HUES64 (cell line): ENCODE data around the gene MCM9.

Source experiments
- H3K27ac ChIP-seq: 2 replicates; pipeline ENCODE4 v1.7.0; 2013; ENCODE audit warnings: low read depth, low read length, inconsistent platforms
- H3K27me3 ChIP-seq: 2 replicates; pipeline ENCODE4 v1.6.1; 2013; ENCODE audit warnings: mild to moderate bottlenecking, low read length; ENCODE audit not compliant: insufficient read depth
- H3K36me3 ChIP-seq: 2 replicates; pipeline ENCODE4 v1.6.1; 2013; ENCODE audit warnings: mild to moderate bottlenecking, low read length; ENCODE audit not compliant: insufficient read depth
- H3K4me1 ChIP-seq: 2 replicates; pipeline ENCODE4 v1.6.1; 2013; ENCODE audit warnings: mild to moderate bottlenecking, low read length, moderate library complexity; ENCODE audit not compliant: insufficient read depth
- H3K4me3 ChIP-seq: 2 replicates; pipeline ENCODE4 v1.5.1; 2013; ENCODE audit warnings: mild to moderate bottlenecking, low read length, moderate library complexity
- H3K9ac ChIP-seq: 2 replicates; pipeline ENCODE4 v1.6.1; 2013; ENCODE audit warnings: mild to moderate bottlenecking, low read depth, low read length
- H3K9me3 ChIP-seq: 2 replicates; pipeline ENCODE4 v1.6.1; 2013; ENCODE audit warnings: low read depth, low read length; ENCODE audit not compliant: insufficient read depth
- WGBS: fragments of 150-250, 120-280 bp; methylation state at CpG from one replicate; pipeline ENCODE4 v1.1.7; 2013; ENCODE audit warnings: missing lambda C conversion rate; 5-methylcytosine and 5-hydroxymethylcytosine counted together

MCM9 gene

GRCh38 chr6:118905084-118905483, 29.9 kb downstream of the MCM9 start:
- no peak overlapping the region for H3K4me3 ChIP-seq
- H3K27me3 ChIP-seq = no peaks in the 10 kb centered on the region
- no peaks in the 10 kb centered on the region for H3K9me3 ChIP-seq
- peaks cover 18% of the 10 kb centered on the region for H3K4me1 ChIP-seq
- H3K36me3 ChIP-seq = peaks cover 95% of the 10 kb centered on the region
- no peak overlapping the region for H3K27ac ChIP-seq
- no peak overlapping the region for H3K9ac ChIP-seq

DNA sequence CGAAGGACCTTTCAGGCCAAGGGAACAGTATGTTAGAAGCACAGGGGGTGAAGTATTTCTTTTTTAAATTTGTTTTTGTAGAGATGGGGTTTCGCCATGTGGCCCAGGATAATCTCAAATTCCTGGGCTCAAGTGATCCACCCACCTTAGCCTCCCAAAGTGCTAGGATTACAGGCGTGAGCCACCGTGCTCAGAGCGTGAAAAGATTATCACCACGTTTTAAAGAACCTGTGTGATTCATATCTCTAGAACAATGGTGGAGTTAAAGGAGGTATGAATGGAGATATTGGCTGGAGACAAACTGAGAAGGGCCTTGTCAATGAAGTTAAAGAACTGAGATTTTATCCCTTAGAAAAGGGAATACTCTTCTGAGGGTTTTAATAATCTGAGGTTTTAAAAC, 31.3 kb downstream of the MCM9 start:
- Histone ChIP-seq H3K9ac (no peak overlapping the region), H3K4me1 (peaks cover 24% of the 10 kb centered on the region), H3K27ac (no peak overlapping the region), H3K36me3 (peaks cover 96% of the 10 kb centered on the region), H3K4me3 (no peak overlapping the region), H3K27me3 (no peaks in the 10 kb centered on the region), H3K9me3 (no peaks in the 10 kb centered on the region)
- 93% methylated on average over 6 of the region's 6 CpGs for WGBS

GRCh38 chr6:118903138-118903537, 31.8 kb downstream of the MCM9 start:
- H3K4me1 ChIP-seq = peaks cover 24% of the 10 kb centered on the region
- H3K27me3 ChIP-seq = no peaks in the 10 kb centered on the region
- no peaks in the 10 kb centered on the region for H3K9me3 ChIP-seq
- 83% methylated on average over 2 of the region's 2 CpGs for WGBS
- no peak overlapping the region for H3K4me3 ChIP-seq
- H3K36me3 ChIP-seq = peaks cover 93% of the 10 kb centered on the region
- no peak overlapping the region for H3K27ac ChIP-seq
- no peak overlapping the region for H3K9ac ChIP-seq

DNA sequence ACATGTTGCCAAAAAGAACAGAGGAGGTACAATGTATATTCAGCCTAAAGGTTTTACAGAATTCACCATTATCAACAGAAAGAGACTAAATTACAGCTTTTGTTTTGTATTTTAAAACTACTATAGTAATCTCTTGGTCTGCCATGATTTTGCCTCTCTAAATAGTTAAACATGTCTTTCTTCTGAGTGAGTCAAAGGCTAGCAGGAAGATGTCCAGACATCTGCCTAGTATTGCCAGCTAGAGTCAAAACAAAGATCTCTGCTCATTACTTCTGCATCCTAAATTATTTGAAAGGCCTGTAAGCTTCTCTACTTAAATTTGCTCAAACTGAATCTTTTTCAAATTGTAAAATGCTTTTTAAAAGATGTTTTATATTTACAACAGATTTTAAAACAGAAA, 32.2 kb downstream of the MCM9 start:
- Histone ChIP-seq H3K36me3 (peaks cover 93% of the 10 kb centered on the region), H3K4me1 (peaks cover 28% of the 10 kb centered on the region), H3K27ac (no peak overlapping the region), H3K9me3 (no peaks in the 10 kb centered on the region), H3K4me3 (no peak overlapping the region), H3K27me3 (no peaks in the 10 kb centered on the region), H3K9ac (no peak overlapping the region)

- no peaks in the 10 kb centered on the region for H3K27me3 ChIP-seq
- no peak overlapping the region for H3K4me3 ChIP-seq
- H3K9ac ChIP-seq = no peak overlapping the region
- WGBS = 81% methylated on average over 6 of the region's 6 CpGs
- H3K4me1 ChIP-seq = peaks cover 42% of the 10 kb centered on the region
- peaks cover 70% of the 10 kb centered on the region for H3K36me3 ChIP-seq
- H3K9me3 ChIP-seq = no peaks in the 10 kb centered on the region
- no peak overlapping the region for H3K27ac ChIP-seq
Observed at GRCh38 chr6:118899948-118900347, 35.0 kb downstream of the MCM9 start.

GRCh38 chr6:118897386-118897785, 37.6 kb downstream of the MCM9 start:
- no peak overlapping the region; the same call in 1 of the 2 replicates for H3K27ac ChIP-seq
- H3K9ac ChIP-seq = no peak overlapping the region
- peaks cover 43% of the 10 kb centered on the region for H3K4me1 ChIP-seq
- H3K4me3 ChIP-seq = no peak overlapping the region
- H3K27me3 ChIP-seq = no peaks in the 10 kb centered on the region
- no peaks in the 10 kb centered on the region for H3K9me3 ChIP-seq
- H3K36me3 ChIP-seq = peaks cover 47% of the 10 kb centered on the region

- Histone ChIP-seq H3K4me1 (peaks cover 39% of the 10 kb centered on the region), H3K9ac (peak overlapping the region; percentile 93), H3K4me3 (peak overlapping the region; percentile 93), H3K27ac (peak overlapping the region; percentile 72), H3K36me3 (peaks cover 39% of the 10 kb centered on the region), H3K27me3 (no peaks in the 10 kb centered on the region), H3K9me3 (no peaks in the 10 kb centered on the region)
- 65% methylated on average over 5 of the region's 5 CpGs for WGBS
Observed at GRCh38 chr6:118896339-118897136, 38.4 kb downstream of the MCM9 start.

DNA sequence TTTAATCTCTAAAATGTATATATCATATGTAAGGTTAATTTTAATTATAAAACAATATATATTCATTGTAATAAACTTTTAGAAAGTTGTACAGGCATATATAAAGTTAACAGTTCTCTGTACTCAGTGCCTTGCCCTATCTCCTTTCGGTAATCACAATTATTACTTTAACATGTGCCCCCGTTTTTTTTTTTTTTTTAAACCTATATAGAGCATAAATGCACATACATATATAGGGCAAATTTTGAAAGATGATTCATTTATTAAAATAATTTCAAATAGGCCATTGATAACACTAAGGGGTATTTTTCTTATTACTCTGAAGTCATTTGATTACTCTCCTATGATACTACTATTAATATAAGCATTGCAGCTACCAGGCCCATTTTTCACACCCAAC, 39.1 kb downstream of the MCM9 start:
- peak overlapping the region; percentile 72 for H3K27ac ChIP-seq
- no peaks in the 10 kb centered on the region for H3K27me3 ChIP-seq
- peak overlapping the region; percentile 93 for H3K9ac ChIP-seq
- peaks cover 38% of the 10 kb centered on the region for H3K4me1 ChIP-seq
- no peaks in the 10 kb centered on the region for H3K9me3 ChIP-seq
- peaks cover 32% of the 10 kb centered on the region for H3K36me3 ChIP-seq
- peak overlapping the region; percentile 93 for H3K4me3 ChIP-seq
- no CpG with 5 or more reads among the region's 2 CpGs for WGBS

DNA sequence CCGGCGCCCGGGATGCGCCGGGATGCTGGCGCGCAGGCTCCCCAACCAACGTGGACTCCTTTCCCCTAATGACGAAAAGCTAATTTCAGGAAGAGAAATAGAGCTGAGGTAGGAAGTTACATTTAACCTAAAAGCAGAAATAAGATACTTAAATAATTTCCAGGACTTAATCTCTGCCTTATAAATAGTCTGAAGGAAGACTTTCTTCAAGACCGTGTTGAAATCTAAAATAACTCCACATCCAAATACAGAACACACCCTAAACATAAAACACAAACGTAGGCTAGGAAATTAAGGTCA, 39.7 kb downstream of the MCM9 start:
- Histone ChIP-seq H3K4me1 (peaks cover 34% of the 10 kb centered on the region), H3K9me3 (no peaks in the 10 kb centered on the region), H3K27ac (peak overlapping the region; percentile 84), H3K36me3 (peaks cover 25% of the 10 kb centered on the region), H3K27me3 (no peaks in the 10 kb centered on the region), H3K4me3 (peak overlapping the region; percentile 93), H3K9ac (peak overlapping the region; percentile 93)
- 0% methylated on average over 9 of the region's 11 CpGs for WGBS

DNA sequence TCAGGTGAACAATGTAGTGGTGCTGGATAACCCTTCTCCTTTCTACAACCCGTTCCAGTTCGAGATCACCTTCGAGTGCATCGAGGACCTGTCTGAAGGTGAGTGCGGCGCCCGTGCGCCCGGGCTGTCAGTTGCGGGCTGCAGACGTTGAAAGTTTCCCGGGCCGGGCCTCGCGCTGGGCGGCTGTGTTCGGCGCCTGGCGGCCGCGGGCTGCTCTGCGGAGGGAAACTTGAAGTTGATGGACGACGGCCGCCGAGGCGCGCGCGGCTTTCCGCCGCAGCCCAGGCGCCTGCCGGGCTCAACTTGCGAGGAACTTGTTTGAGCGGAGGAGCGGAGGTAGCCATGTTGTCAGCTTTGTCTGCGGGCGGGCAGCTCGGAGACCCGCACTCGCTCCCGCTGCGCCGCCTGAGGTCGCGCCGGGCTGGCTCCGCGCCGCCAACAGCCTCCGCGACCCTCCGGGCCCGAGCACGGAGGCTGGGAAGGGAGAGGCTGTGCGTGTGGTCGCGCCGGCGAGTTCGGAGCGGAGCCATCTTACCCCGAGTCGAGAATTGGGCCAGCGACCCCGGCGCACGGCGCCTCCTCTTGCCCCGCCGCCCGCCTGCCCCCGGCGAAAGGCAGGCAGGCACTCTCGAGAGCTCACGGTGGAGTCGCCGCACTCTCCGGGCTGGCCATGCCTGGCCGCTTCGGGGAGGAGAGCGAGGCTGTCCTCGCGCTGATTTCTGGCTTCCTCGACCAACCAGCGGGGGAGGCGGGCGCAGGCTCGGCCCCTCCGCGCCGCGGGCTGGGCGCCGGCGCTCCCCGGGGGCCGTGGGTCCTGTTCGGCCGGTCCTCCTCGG, 40.3 kb downstream of the MCM9 start:
- H3K27ac ChIP-seq = peak overlapping the region; percentile 84
- H3K4me1 ChIP-seq = peaks cover 28% of the 10 kb centered on the region
- no peaks in the 10 kb centered on the region for H3K27me3 ChIP-seq
- peak overlapping the region; percentile 93 for H3K9ac ChIP-seq
- under 1% methylated on average over 102 of the region's 102 CpGs for WGBS
- no peaks in the 10 kb centered on the region for H3K9me3 ChIP-seq
- peak overlapping the region; percentile 93 for H3K4me3 ChIP-seq
- H3K36me3 ChIP-seq = peaks cover 21% of the 10 kb centered on the region; the same call in 1 of the 2 replicates

DNA sequence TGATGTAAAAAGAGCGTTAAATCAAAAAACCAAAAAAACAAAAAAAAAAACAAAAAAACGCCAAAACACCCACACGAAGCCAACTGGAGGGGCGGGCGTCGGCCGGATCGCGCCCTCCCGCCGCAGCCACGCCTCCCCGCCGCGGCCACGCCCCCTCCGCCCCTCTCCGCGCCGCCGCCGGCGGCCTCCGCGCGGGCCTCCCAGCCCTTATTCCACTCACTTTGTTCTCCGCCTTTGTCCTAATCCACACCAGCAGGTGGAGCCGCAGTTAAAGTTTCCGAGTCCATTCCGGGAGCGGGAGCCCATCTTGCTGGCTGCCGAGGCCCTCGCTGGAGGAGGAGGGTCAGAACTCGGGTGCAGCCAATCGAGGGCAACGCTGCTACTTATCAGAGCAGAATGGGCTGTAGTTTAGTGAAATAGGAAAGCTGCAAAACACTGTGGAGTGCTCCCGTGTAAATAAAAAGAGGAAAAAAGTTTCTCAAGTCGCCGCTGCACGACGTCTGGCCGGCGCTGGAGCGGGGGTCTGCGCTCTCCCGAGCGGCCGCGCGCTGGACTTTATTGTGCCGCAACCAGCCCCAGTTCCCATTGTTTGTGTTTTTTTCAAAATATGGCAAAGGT, 41.0 kb downstream of the MCM9 start, which contains the start of gene ASF1A:
Gene ASF1A (plus strand): TSS at position 346 of the 618 bp plus-strand sequence. CDS start 262 bp downstream, at position 608.
- H3K9ac ChIP-seq = peak within 1 kb of the TSS; percentile 93
- WGBS = under 1% methylated on average over 51 of the region's 51 CpGs
- H3K4me1 ChIP-seq = peaks cover 26% of the 10 kb centered on the region
- peak within 1 kb of the TSS; percentile 93 for H3K4me3 ChIP-seq
- H3K9me3 ChIP-seq = no peaks in the 10 kb centered on the region
- no peaks in the 10 kb centered on the region for H3K27me3 ChIP-seq
- H3K36me3 ChIP-seq = peaks cover 14% of the 10 kb centered on the region; the same call in 1 of the 2 replicates
- H3K27ac ChIP-seq = peak within 1 kb of the TSS; percentile 84
